ENCODE data around the gene BLOC1S1. TPM values are rescaled to one million over a fixed set of nuclear protein-coding genes. Genes with fewer than 3 reads are reported as not detected.
A peak's percentile ranks its signal among the peaks of the same experiment; 100 is the strongest.

Gene BLOC1S1
- total RNA-seq, 1 donor from 2014 or later: 51.0 TPM

- Histone ChIP-seq H3K36me3 (ENCODE audit: insufficient read depth, low read length) (no peaks in the 10 kb centered on the region), H4K20me1 (ENCODE audit: insufficient read depth, low read length) (no peaks in the 10 kb centered on the region), H2AFZ (ENCODE audit: low read depth, low read length) (peak overlapping the region; percentile 85), H3K79me2 (ENCODE audit: insufficient read depth, low read length) (no peaks in the 10 kb centered on the region), H3K9ac (ENCODE audit: low read length) (peak overlapping the region; percentile 77), H3K27ac (ENCODE audit: low read depth, low read length) (peak overlapping the region; percentile 18), H3K4me2 (ENCODE audit: low read length) (peak overlapping the region; percentile 94), H3K4me3 (ENCODE audit: insufficient read depth, low read depth, low read length) (peak overlapping the region; percentile 73), H3K9me3 (ENCODE audit: insufficient read depth, low read depth, low read length) (no peaks in the 10 kb centered on the region), H3K4me1 (ENCODE audit: insufficient read depth, low read length) (peaks cover 20% of the 10 kb centered on the region), H3K27me3 (ENCODE audit: insufficient read depth, low read length) (no peaks in the 10 kb centered on the region)
- peak overlapping the region; percentile 84 for H3K4me3 Mint-ChIP-seq (ENCODE audit: unreplicated experiment)
- H3K27ac Mint-ChIP-seq (ENCODE audit: unreplicated experiment): peak overlapping the region; percentile 78
- H3K27me3 Mint-ChIP-seq (ENCODE audit: low read depth, unreplicated experiment): no peaks in the 10 kb centered on the region
- TF ChIP-seq CTCF (IDR thresholded peaks at IDR 0.05; ENCODE audit: insufficient read depth, low read depth, low read length): peak; percentile 94
- TF ChIP-seq EZH2 (IDR thresholded peaks at IDR 0.05; ENCODE audit: insufficient read depth, low read length): no peak
- no peaks in the 10 kb centered on the region for H3K9me3 Mint-ChIP-seq (ENCODE audit: unreplicated experiment)
- peaks cover 15% of the 10 kb centered on the region for H3K4me1 Mint-ChIP-seq (ENCODE audit: low read depth, unreplicated experiment)
- no peaks in the 10 kb centered on the region for H3K36me3 Mint-ChIP-seq (ENCODE audit: low read depth, unreplicated experiment)
- FAIRE-seq (peak; percentile 80), DNase-seq (ENCODE audit: low read depth) (peak; percentile 79)
These were observed 22.5 kb downstream of the BLOC1S1 start for GRCh38 chr12:55738123-55739024.

- Histone ChIP-seq H3K27ac (ENCODE audit: low read depth, low read length) (no peak overlapping the region), H3K4me3 (ENCODE audit: insufficient read depth, low read depth, low read length) (peak overlapping the region; percentile 73), H3K4me2 (ENCODE audit: low read length) (peak overlapping the region; percentile 94), H3K9me3 (ENCODE audit: insufficient read depth, low read depth, low read length) (no peaks in the 10 kb centered on the region), H3K36me3 (ENCODE audit: insufficient read depth, low read length) (no peaks in the 10 kb centered on the region), H2AFZ (ENCODE audit: low read depth, low read length) (no peak overlapping the region), H4K20me1 (ENCODE audit: insufficient read depth, low read length) (peaks cover under 1% of the 10 kb centered on the region), H3K4me1 (ENCODE audit: insufficient read depth, low read length) (peaks cover 20% of the 10 kb centered on the region), H3K27me3 (ENCODE audit: insufficient read depth, low read length) (no peaks in the 10 kb centered on the region), H3K9ac (ENCODE audit: low read length) (no peak overlapping the region), H3K79me2 (ENCODE audit: insufficient read depth, low read length) (peaks cover 5% of the 10 kb centered on the region)
- H3K27ac Mint-ChIP-seq (ENCODE audit: unreplicated experiment): no peak overlapping the region
- no peaks in the 10 kb centered on the region for H3K9me3 Mint-ChIP-seq (ENCODE audit: unreplicated experiment)
- H3K27me3 Mint-ChIP-seq (ENCODE audit: low read depth, unreplicated experiment): no peaks in the 10 kb centered on the region
- H3K36me3 Mint-ChIP-seq (ENCODE audit: low read depth, unreplicated experiment): no peaks in the 10 kb centered on the region
- no peak for FAIRE-seq
- TF ChIP-seq EZH2 (IDR thresholded peaks at IDR 0.05; ENCODE audit: insufficient read depth, low read length) (no peak), CTCF (IDR thresholded peaks at IDR 0.05; ENCODE audit: insufficient read depth, low read depth, low read length) (no peak)
- H3K4me3 Mint-ChIP-seq (ENCODE audit: unreplicated experiment): peak overlapping the region; percentile 84
- H3K4me1 Mint-ChIP-seq (ENCODE audit: low read depth, unreplicated experiment): peaks cover 15% of the 10 kb centered on the region
- DNase-seq (ENCODE audit: low read depth): no peak
These were observed 23.2 kb downstream of the BLOC1S1 start for GRCh38 chr12:55739025-55739378.
